Suprapubic skin (tissue), 4 donors: ENCODE data around the gene UBALD1. TPM values are rescaled to one million over a fixed set of nuclear protein-coding genes. Genes with fewer than 3 reads are reported as not detected.

Experiments used
- DNase-seq, 2 donors: peaks; one replicate each; pipeline ENCODE4 v3.0.0-alpha.2; 2019; ENCODE audit warnings: low spot score in 2 of 2
- H3K27ac ChIP-seq: fragments of 200-600 bp; sonication (generic); one replicate; pipeline ENCODE4 v1.5.1; 2019
- H3K27me3 ChIP-seq: fragments of 200-600 bp; sonication (generic); one replicate; pipeline ENCODE4 v1.5.1; 2019
- H3K36me3 ChIP-seq: fragments of 200-600 bp; sonication (generic); one replicate; pipeline ENCODE4 v1.5.1; 2019
- H3K4me1 ChIP-seq: fragments of 200-600 bp; sonication (generic); one replicate; pipeline ENCODE4 v1.5.1; 2019
- H3K4me3 ChIP-seq: fragments of 200-600 bp; sonication (generic); one replicate; pipeline ENCODE4 v1.5.1; 2019; ENCODE audit warnings: mild to moderate bottlenecking
- H3K9me3 ChIP-seq: fragments of 200-600 bp; sonication (generic); one replicate; pipeline ENCODE4 v1.5.1; 2019
- EP300 ChIP-seq: sonication (generic); formaldehyde crosslinking; IDR thresholded peaks from one replicate; pipeline ENCODE4 v1.6.1; 2017; ENCODE audit warnings: antibody characterized with exemption
- POLR2A ChIP-seq, 2 donors: fragments of 450-650 bp; IDR thresholded peaks; one replicate each; pipeline ENCODE4 v1.6.1; 2017; ENCODE audit warnings: antibody characterized with exemption in 2 of 2, mild to moderate bottlenecking in 2 of 2, moderate library complexity in 2 of 2
- POLR2AphosphoS5 ChIP-seq, 3 donors: sonication (generic); formaldehyde crosslinking; IDR thresholded peaks; one replicate each; pipeline ENCODE4 v1.6.1; 2017; ENCODE audit warnings: antibody characterized with exemption in 3 of 3
- WGBS: methylation state at CpG from one replicate; pipeline ENCODE4 v1.1.5; 2018; 5-methylcytosine and 5-hydroxymethylcytosine counted together
- total RNA-seq, 4 donors: library from RNA; depleted of rRNA; stranded (reverse); fragments of >200 nt; gene quantifications; one replicate each; pipeline ENCODE4 v1.1.0, GENCODE V29; 2016
- TF ChIP-seq, protein P1 (sequence below), 2 donors: fragments of 200-600 bp in 1 of 2; fragments of 450-650 bp in 1 of 2; sonication (generic) in 1 of 2; IDR thresholded peaks; one replicate each; pipeline ENCODE4 v1.5.1; 2016 to 2019; ENCODE audit warnings: antibody characterized with exemption in 2 of 2, mild to moderate bottlenecking in 1 of 2, moderate library complexity in 1 of 2

Gene UBALD1
- total RNA-seq, 4 donors from 2014 or later = 11.5 to 29.7 (median 15.2) TPM

- no peak overlapping the region for H3K4me3 ChIP-seq
- peaks cover 26% of the 10 kb centered on the region for H3K4me1 ChIP-seq
- no peaks in the 10 kb centered on the region for H3K27me3 ChIP-seq
- TF ChIP-seq EP300 (no peak), POLR2A (IDR thresholded peaks at IDR 0.05) (no peak), POLR2AphosphoS5 (IDR thresholded peaks at IDR 0.05) (no peak)
- TF ChIP-seq, protein P1, sequence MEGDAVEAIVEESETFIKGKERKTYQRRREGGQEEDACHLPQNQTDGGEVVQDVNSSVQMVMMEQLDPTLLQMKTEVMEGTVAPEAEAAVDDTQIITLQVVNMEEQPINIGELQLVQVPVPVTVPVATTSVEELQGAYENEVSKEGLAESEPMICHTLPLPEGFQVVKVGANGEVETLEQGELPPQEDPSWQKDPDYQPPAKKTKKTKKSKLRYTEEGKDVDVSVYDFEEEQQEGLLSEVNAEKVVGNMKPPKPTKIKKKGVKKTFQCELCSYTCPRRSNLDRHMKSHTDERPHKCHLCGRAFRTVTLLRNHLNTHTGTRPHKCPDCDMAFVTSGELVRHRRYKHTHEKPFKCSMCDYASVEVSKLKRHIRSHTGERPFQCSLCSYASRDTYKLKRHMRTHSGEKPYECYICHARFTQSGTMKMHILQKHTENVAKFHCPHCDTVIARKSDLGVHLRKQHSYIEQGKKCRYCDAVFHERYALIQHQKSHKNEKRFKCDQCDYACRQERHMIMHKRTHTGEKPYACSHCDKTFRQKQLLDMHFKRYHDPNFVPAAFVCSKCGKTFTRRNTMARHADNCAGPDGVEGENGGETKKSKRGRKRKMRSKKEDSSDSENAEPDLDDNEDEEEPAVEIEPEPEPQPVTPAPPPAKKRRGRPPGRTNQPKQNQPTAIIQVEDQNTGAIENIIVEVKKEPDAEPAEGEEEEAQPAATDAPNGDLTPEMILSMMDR (IDR thresholded peaks at IDR 0.05) = no peak
- H3K27ac ChIP-seq = no peak overlapping the region
- WGBS = 90% methylated on average over 13 of the region's 13 CpGs
- H3K9me3 ChIP-seq = no peaks in the 10 kb centered on the region
- peaks cover 7% of the 10 kb centered on the region for H3K36me3 ChIP-seq
- no peak for DNase-seq
These were observed 21.5 kb upstream of the UBALD1 start for GRCh38 chr16:4636196-4636595.

GRCh38 chr16:4634768-4635167 lies 20.1 kb upstream of the UBALD1 start:
- Histone ChIP-seq H3K36me3 (peaks cover 7% of the 10 kb centered on the region), H3K9me3 (no peaks in the 10 kb centered on the region), H3K4me1 (peaks cover 13% of the 10 kb centered on the region), H3K4me3 (no peak overlapping the region), H3K27me3 (no peaks in the 10 kb centered on the region), H3K27ac (no peak overlapping the region)
- WGBS = 92% methylated on average over 12 of the region's 12 CpGs
- TF ChIP-seq, protein P1 (IDR thresholded peaks at IDR 0.05) = no peak
- TF ChIP-seq POLR2A (IDR thresholded peaks at IDR 0.05) (no peak), EP300 (no peak), POLR2AphosphoS5 (IDR thresholded peaks at IDR 0.05) (no peak)
- DNase-seq = no peak

DNA sequence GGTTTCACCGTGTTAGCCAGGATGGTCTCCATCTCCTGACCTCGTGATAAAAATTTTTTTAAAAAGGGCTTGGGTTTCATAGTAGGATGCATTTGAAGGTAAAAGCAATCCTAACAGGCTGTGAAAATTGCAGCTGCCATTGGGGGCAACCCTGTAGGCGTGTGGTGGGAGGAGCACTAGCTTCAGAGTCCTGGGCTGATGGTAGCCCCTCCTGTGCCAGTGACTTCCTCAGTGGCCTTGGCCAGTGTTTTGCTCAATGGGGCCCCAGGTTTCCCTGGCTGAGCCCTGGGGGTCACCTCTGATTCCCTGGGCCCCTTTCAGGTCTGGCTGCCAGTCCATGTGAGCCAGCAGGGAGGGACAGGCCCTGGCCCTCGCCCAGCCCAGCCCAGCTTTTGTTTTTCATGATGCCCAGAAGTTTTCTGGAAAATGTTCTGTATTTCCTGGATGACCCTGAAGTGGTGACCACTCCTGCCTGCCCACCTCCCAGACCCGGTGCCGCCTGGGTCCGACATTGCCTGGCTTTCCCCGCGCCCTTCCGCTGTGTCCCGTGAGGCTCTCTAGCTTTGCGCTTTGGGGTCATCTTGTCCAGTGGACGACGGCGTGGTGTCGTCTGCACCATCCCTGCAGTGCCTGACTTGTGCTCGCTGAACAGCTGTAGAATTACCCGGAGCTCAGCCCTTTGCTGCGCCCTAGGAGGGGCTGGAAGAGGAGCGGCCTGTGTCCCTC lies 19.4 kb upstream of the UBALD1 start:
- TF ChIP-seq POLR2AphosphoS5 (IDR thresholded peaks at IDR 0.05) (no peak), POLR2A (IDR thresholded peaks at IDR 0.05) (no peak), EP300 (no peak)
- TF ChIP-seq, protein P1 (IDR thresholded peaks at IDR 0.05) = no peak
- Histone ChIP-seq H3K27me3 (no peaks in the 10 kb centered on the region), H3K36me3 (peaks cover 7% of the 10 kb centered on the region), H3K27ac (no peak overlapping the region), H3K4me3 (no peak overlapping the region), H3K9me3 (no peaks in the 10 kb centered on the region), H3K4me1 (peaks cover 7% of the 10 kb centered on the region)
- no peak for DNase-seq
- WGBS = 92% methylated on average over 19 of the region's 20 CpGs

- Histone ChIP-seq H3K27ac (no peak overlapping the region), H3K4me3 (no peak overlapping the region), H3K4me1 (peaks cover 8% of the 10 kb centered on the region), H3K27me3 (no peaks in the 10 kb centered on the region), H3K36me3 (peaks cover 7% of the 10 kb centered on the region), H3K9me3 (no peaks in the 10 kb centered on the region)
- TF ChIP-seq, protein P1 (IDR thresholded peaks at IDR 0.05) = no peak
- TF ChIP-seq EP300 (no peak), POLR2A (IDR thresholded peaks at IDR 0.05) (no peak)
- no peak for DNase-seq
- WGBS = 94% methylated on average over 1 of the region's 1 CpG
These were observed 16.8 kb upstream of the UBALD1 start for GRCh38 chr16:4631444-4631843.

DNA sequence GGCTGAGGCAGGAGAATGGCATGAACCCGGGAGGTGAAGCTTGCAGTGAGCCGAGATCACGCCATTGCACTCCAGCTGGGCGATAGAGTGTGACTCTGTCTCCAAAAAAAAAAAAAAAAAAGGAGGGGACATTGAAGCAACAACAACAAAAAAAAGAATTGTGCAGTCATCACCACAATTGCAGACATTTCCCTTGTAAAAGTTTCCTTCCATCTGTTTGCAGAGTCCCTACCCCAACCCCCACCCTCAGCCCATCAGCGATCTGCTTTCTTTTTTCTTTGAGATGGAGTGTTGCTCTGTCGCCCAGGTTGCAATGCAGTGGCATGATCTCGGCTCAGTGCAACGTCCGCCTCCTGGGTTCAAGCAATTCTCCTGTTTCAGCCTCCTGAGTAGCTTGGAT lies 13.6 kb upstream of the UBALD1 start:
- WGBS = 86% methylated on average over 9 of the region's 9 CpGs

More for the DNA sequence above, 13.6 kb upstream of the UBALD1 start:
- DNase-seq = no peak
- H3K9me3 ChIP-seq = no peaks in the 10 kb centered on the region
- no peak overlapping the region for H3K27ac ChIP-seq
- no peaks in the 10 kb centered on the region for H3K27me3 ChIP-seq
- no peak overlapping the region for H3K4me3 ChIP-seq
- no peak for TF ChIP-seq POLR2AphosphoS5 (IDR thresholded peaks at IDR 0.05)
- TF ChIP-seq POLR2A (IDR thresholded peaks at IDR 0.05) = no peak
- TF ChIP-seq EP300 = no peak
- TF ChIP-seq, protein P1 (IDR thresholded peaks at IDR 0.05) = no peak
- H3K4me1 ChIP-seq = peaks cover 24% of the 10 kb centered on the region
- no peaks in the 10 kb centered on the region for H3K36me3 ChIP-seq
